Brain microvascular endothelial cell (primary cell): ENCODE data around the gene FGD4.
A peak's percentile ranks its signal among the peaks of the same experiment; 100 is the strongest.

ENCODE experiments used
- DNase-seq: peaks from one replicate; pipeline ENCODE4 v3.0.0-alpha.2; 2020
- H3K27ac ChIP-seq: fragments of 250-450 bp; sonication (Bioruptor Pico); 2 replicates; pipeline ENCODE4 v1.5.1; 2020; ENCODE audit warnings: mild to moderate bottlenecking, moderate library complexity
- H3K27me3 ChIP-seq: fragments of 250-450 bp; sonication (Bioruptor Pico); replicated peaks from 2 replicates; pipeline ENCODE4 v1.5.1; 2020; ENCODE audit warnings: mild to moderate bottlenecking
- H3K36me3 ChIP-seq: fragments of 250-450 bp; sonication (Bioruptor Pico); replicated peaks from 2 replicates; pipeline ENCODE4 v1.5.1; 2020; ENCODE audit warnings: mild to moderate bottlenecking
- H3K4me3 ChIP-seq: 2 replicates; pipeline ENCODE4 v1.5.1; 2011; ENCODE audit warnings: low read depth, mild to moderate bottlenecking, control low read depth, low read length, moderate library complexity
- in situ Hi-C: cut with HindIII; loops from 2 replicates; pipeline ENCODE4 v1.10.0; 2017; ENCODE audit warnings: low sequenced_read_pairs, low pct_ligation_motif_present
- TF ChIP-seq, protein P1 (sequence below): IDR thresholded peaks from 2 replicates; pipeline ENCODE4 v1.5.1; 2011; ENCODE audit warnings: low read depth, mild to moderate bottlenecking, moderate library complexity, low read length, control low read depth, inconsistent platforms; ENCODE audit errors: missing control alignments

Gene FGD4

DNA sequence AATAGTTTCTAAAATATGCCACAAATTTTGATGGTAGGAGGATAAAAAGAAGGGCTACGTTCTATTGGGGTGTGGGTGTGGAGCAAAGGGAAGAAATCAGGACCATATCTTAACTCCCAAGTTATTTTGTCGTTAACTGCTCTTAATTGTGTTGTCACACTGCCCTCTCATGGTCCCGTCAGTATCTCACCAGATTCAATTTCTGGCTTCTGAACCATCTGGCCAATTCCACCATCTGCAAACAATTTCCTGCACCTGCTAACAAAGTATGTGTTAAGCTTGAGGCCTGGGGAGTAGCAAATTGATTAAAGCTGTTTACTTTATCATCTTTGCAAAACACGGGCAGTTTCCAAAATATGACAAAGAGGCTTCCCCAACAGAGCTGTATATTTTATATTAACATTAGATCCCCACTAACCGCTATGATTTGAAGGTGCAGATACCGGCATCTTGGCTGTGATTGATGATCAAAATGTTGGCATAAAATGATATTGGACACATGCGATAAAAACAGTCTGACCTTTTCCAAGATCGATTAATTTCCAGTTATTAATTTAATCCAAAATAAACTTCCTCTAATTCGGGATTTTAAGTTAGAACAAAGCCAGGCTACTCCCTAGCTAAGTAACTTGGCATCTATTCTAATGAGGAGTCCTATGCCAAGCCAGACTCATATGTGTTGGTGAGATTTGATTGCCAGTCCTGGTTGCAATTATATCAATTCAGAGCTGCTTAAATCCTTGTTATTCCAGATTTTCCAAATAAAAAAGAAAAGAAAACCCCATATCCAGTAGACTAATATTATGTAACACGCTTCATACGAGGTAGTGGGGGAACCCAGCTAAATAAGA, 272.8 kb downstream of the FGD4 start:
- in situ Hi-C loops, result loop anchor here (5.0 kb wide), 1 partner anchor 220 kb away; no protein-coding TSS in a partner anchor
- Histone ChIP-seq H3K4me3 (no peak overlapping the region), H3K36me3 (no peaks in the 10 kb centered on the region), H3K27ac (no peak overlapping the region), H3K27me3 (no peaks in the 10 kb centered on the region)
- TF ChIP-seq, protein P1, sequence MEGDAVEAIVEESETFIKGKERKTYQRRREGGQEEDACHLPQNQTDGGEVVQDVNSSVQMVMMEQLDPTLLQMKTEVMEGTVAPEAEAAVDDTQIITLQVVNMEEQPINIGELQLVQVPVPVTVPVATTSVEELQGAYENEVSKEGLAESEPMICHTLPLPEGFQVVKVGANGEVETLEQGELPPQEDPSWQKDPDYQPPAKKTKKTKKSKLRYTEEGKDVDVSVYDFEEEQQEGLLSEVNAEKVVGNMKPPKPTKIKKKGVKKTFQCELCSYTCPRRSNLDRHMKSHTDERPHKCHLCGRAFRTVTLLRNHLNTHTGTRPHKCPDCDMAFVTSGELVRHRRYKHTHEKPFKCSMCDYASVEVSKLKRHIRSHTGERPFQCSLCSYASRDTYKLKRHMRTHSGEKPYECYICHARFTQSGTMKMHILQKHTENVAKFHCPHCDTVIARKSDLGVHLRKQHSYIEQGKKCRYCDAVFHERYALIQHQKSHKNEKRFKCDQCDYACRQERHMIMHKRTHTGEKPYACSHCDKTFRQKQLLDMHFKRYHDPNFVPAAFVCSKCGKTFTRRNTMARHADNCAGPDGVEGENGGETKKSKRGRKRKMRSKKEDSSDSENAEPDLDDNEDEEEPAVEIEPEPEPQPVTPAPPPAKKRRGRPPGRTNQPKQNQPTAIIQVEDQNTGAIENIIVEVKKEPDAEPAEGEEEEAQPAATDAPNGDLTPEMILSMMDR, result peak; percentile 74
- DNase-seq, result peak; percentile 56

DNA sequence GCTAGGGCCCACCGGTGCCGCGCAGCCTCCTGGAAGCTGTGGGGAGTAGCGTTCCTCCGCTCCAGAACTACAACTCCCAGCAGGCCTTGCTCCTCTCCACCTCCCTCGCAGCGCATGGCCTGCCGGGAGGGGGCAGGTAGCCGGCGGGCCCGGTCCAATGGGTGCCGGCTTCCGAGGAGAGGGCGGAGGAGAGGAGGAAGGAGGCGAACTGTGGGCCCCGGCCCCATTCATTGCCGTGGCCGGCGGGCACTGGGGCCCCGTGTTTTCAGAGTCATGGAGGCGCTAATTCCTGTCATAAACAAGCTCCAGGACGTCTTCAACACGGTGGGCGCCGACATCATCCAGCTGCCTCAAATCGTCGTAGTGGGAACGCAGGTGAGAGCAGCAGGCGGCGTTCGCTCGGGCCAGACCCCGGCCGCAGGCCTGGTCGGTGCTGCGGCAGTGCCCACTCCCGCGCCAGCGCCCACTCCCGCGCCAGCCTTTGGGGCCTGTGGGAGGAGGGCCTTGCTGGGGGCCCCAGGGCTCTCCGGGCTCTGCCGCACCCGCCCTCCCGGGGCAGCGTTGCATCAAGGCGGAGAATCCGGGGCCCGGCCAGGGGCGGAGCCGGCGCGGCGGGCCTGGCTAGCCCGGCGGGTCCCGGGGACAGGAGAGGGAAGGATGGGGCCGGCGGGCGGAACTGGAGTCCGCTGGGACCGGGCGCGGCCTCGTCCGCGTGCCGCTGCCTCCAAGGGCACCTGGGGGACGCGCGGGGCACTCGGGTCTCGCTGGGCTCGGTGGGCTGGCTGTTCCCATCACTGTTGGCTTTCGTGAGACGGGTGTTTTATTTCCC, 279.9 kb downstream of the FGD4 start, which contains the start of gene DNM1L:
Gene DNM1L (plus strand): TSS at position 211 of the 829 bp plus-strand sequence. CDS start 63 bp downstream, at position 274.
- Histone ChIP-seq H3K27me3 (no peaks in the 10 kb centered on the region), H3K36me3 (no peaks in the 10 kb centered on the region), H3K4me3 (peak within 1 kb of the TSS; percentile 84), H3K27ac (peak within 1 kb of the TSS; percentile 71)
- DNase-seq, result peak; percentile 92
- in situ Hi-C loops, result no loop called here
- TF ChIP-seq, protein P1, result peak; percentile 12

DNA sequence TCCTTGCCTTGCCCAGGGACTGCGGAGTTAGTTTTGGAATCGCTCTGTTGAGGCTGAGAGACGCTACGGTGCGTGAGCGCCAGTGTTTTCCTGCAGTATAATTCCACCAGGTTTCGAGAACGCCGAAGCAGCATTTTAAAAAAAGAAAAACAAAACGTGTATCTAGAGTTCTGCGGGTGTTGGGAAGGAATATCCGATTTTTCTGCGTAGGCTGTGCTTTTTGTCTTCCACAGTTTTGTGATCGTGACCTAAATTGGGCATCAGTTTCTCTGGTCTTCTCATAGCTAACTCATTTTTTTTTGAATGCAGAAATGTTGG, 280.5 kb downstream of the FGD4 start:
- peak overlapping the region; percentile 84 for H3K4me3 ChIP-seq
- TF ChIP-seq, protein P1, result no peak
- no peak for DNase-seq
- peak overlapping the region; percentile 71 for H3K27ac ChIP-seq
- H3K36me3 ChIP-seq, result no peaks in the 10 kb centered on the region
- H3K27me3 ChIP-seq, result no peaks in the 10 kb centered on the region
- in situ Hi-C loops, result no loop called here

DNA sequence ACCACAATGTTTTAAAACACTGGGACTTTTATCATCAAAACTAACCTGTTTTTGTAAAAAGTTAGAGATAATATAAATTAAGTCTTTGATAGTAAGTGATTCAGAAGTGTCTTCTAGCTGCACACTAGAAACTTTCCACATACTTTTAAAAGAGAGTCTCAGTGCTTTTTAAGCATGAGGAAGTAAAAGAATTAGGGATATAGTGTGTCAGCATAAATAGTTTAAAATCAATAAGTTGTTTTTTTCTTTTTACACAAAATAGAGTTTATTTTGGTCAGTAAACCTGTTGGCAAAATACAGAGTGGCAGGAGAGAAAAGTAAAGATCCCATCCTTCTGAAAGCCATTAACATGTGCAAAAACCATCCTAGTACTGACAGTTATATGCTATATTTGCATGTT, 281.4 kb downstream of the FGD4 start:
- Histone ChIP-seq H3K27ac (no peak overlapping the region), H3K4me3 (peak overlapping the region; percentile 3), H3K27me3 (no peaks in the 10 kb centered on the region), H3K36me3 (no peaks in the 10 kb centered on the region)
- TF ChIP-seq, protein P1, result no peak
- in situ Hi-C loops, result no loop called here
- no peak for DNase-seq

DNA sequence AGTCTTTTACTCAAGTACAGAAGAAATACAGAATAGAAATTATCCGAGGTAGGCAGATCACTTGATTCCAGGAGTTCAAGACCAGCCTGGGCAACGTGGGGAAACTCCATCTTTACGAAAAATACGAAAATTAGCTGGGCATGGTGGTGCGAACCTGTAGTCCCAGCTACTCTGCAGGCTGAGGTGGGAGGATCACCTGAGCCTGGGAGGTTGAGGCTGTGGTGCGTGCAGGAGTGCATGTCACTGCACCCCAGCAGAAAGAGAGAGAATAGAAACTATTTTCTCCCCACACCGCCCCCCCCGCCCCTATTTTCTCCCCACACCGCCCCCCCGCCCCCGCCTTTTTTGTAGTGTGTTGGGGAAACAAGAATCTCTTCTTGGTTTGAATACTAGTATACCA, 281.9 kb downstream of the FGD4 start:
- Histone ChIP-seq H3K27ac (no peak overlapping the region), H3K4me3 (no peak overlapping the region), H3K27me3 (no peaks in the 10 kb centered on the region), H3K36me3 (no peaks in the 10 kb centered on the region)
- DNase-seq, result no peak
- in situ Hi-C loops, result no loop called here
- TF ChIP-seq, protein P1, result no peak
